SK-N-SH treated with all-trans-retinoic acid at 6 μM for 48 hours (cell line): ENCODE results near the gene NDUFS3.

ENCODE experiments used
- ATAC-seq: fragments of 200-7000 bp; cut with Tn5 transposase; 3 replicates; pipeline ENCODE4 v1.9.1; 2020; ENCODE audit warnings: mild to moderate bottlenecking, moderate library complexity
- ARNTL ChIP-seq: fragments of 450-650 bp; formaldehyde crosslinking; IDR thresholded peaks from 2 replicates; pipeline ENCODE4 v1.5.0; 2020; ENCODE audit warnings: low read depth, mild to moderate bottlenecking, moderate library complexity, borderline replicate concordance
- BACH2 ChIP-seq: fragments of 250-450 bp; sonication (Bioruptor Pico); IDR thresholded peaks from 2 replicates; pipeline ENCODE4 v1.9.0; 2021; ENCODE audit warnings: mild to moderate bottlenecking, borderline replicate concordance
- CREB5 ChIP-seq: fragments of 250-450 bp; sonication (Bioruptor Pico); IDR thresholded peaks from 2 replicates; pipeline ENCODE4 v1.5.1; 2020; ENCODE audit warnings: low read depth, mild to moderate bottlenecking, moderate library complexity
- CSDC2 ChIP-seq: fragments of 250-450 bp; sonication (Bioruptor Pico); IDR thresholded peaks from 2 replicates; pipeline ENCODE4 v1.5.0; 2020; ENCODE audit warnings: mild to moderate bottlenecking, moderate library complexity
- ESRRG ChIP-seq: fragments of 250-450 bp; sonication (Bioruptor Pico); IDR thresholded peaks from 2 replicates; pipeline ENCODE4 v1.6.1; 2021; ENCODE audit warnings: mild to moderate bottlenecking
- GLIS3 ChIP-seq: fragments of 250-450 bp; sonication (Bioruptor Pico); IDR thresholded peaks from 2 replicates; pipeline ENCODE4 v1.5.0; 2020; ENCODE audit warnings: mild to moderate bottlenecking, moderate library complexity
- ISL1 ChIP-seq: fragments of 250-450 bp; sonication (Bioruptor Pico); IDR thresholded peaks from 2 replicates; pipeline ENCODE4 v2.1.2; 2022; ENCODE audit warnings: mild to moderate bottlenecking, moderate library complexity
- OSR1 ChIP-seq: fragments of 250-450 bp; sonication (Bioruptor Pico); IDR thresholded peaks from 2 replicates; pipeline ENCODE4 v1.8.0; 2022; ENCODE audit warnings: moderate library complexity, mild to moderate bottlenecking, inconsistent platforms
- PATZ1 ChIP-seq: fragments of 250-450 bp; sonication (Bioruptor Pico); IDR thresholded peaks from 2 replicates; pipeline ENCODE4 v1.8.0; 2020; ENCODE audit warnings: mild to moderate bottlenecking, moderate library complexity, borderline replicate concordance
- POU6F1 ChIP-seq: fragments of 250-450 bp; sonication (Bioruptor Pico); IDR thresholded peaks from 2 replicates; pipeline ENCODE4 v1.8.0; 2021; ENCODE audit warnings: low read depth, mild to moderate bottlenecking, moderate library complexity, borderline replicate concordance
- PPARA ChIP-seq: fragments of 250-450 bp; sonication (Bioruptor Pico); IDR thresholded peaks from 2 replicates; pipeline ENCODE4 v1.5.0; 2020; ENCODE audit warnings: mild to moderate bottlenecking, borderline replicate concordance
- SNAI2 ChIP-seq: fragments of 250-450 bp; sonication (Bioruptor Pico); IDR thresholded peaks from 2 replicates; pipeline ENCODE4 v1.5.0; 2020; ENCODE audit warnings: mild to moderate bottlenecking, moderate library complexity
- TCF4 ChIP-seq: fragments of 250-450 bp; sonication (Bioruptor Pico); IDR thresholded peaks from 2 replicates; pipeline ENCODE4 v1.8.0; 2021; ENCODE audit warnings: mild to moderate bottlenecking, moderate library complexity, borderline replicate concordance
- TOX ChIP-seq: fragments of 250-450 bp; sonication (Bioruptor Pico); IDR thresholded peaks from 2 replicates; pipeline ENCODE4 v1.8.0; 2021; ENCODE audit warnings: mild to moderate bottlenecking, moderate library complexity, borderline replicate concordance
- TSHZ2 ChIP-seq: fragments of 250-450 bp; sonication (Bioruptor Pico); IDR thresholded peaks from 2 replicates; pipeline ENCODE4 v1.5.0; 2020; ENCODE audit warnings: mild to moderate bottlenecking, moderate library complexity
- ZC3H10 ChIP-seq: fragments of 250-450 bp; sonication (Bioruptor Pico); IDR thresholded peaks from 2 replicates; pipeline ENCODE4 v1.5.1; 2021; ENCODE audit warnings: mild to moderate bottlenecking, moderate library complexity
- ZFP3 ChIP-seq: fragments of 250-450 bp; sonication (Bioruptor Pico); IDR thresholded peaks from 2 replicates; pipeline ENCODE4 v1.5.0; 2020; ENCODE audit warnings: mild to moderate bottlenecking, moderate library complexity
- ZFP30 ChIP-seq: fragments of 450-650 bp; formaldehyde crosslinking; IDR thresholded peaks from 2 replicates; pipeline ENCODE4 v1.5.0; 2022; ENCODE audit warnings: mild to moderate bottlenecking, moderate library complexity
- ZNF565 ChIP-seq: fragments of 450-650 bp; formaldehyde crosslinking; conservative IDR thresholded peaks from 2 replicates; pipeline ENCODE4 v1.5.0; 2020; ENCODE audit warnings: low read depth, mild to moderate bottlenecking, moderate library complexity
- ZNF70 ChIP-seq: fragments of 450-650 bp; formaldehyde crosslinking; IDR thresholded peaks from 2 replicates; pipeline ENCODE4 v1.5.0; 2020; ENCODE audit warnings: mild to moderate bottlenecking, moderate library complexity
- ZNF8 ChIP-seq: fragments of 450-650 bp; formaldehyde crosslinking; IDR thresholded peaks from 2 replicates; pipeline ENCODE4 v1.5.0; 2020; ENCODE audit warnings: mild to moderate bottlenecking, moderate library complexity

Gene NDUFS3

GRCh38 chr11:47593492-47593933, 14.6 kb downstream of the NDUFS3 start:
- ATAC-seq = peak; percentile 9; the same call in 1 of the 3 replicates
- TF ChIP-seq CSDC2 (no peak), ARNTL (CRISPR knock-in tag) (no peak), ZFP3 (CRISPR knock-in tag) (no peak), PATZ1 (CRISPR knock-in tag) (no peak), OSR1 (CRISPR knock-in tag) (no peak), ISL1 (CRISPR knock-in tag) (no peak), ZC3H10 (no peak), BACH2 (CRISPR knock-in tag) (no peak), ZNF565 (CRISPR knock-in tag) (no peak), POU6F1 (CRISPR knock-in tag) (no peak), TOX (CRISPR knock-in tag) (no peak), TSHZ2 (no peak), SNAI2 (CRISPR knock-in tag) (no peak), ZFP30 (CRISPR knock-in tag) (no peak), ZNF70 (CRISPR knock-in tag) (no peak), PPARA (CRISPR knock-in tag) (no peak), GLIS3 (CRISPR knock-in tag) (no peak), ZNF8 (CRISPR knock-in tag) (no peak), CREB5 (CRISPR knock-in tag) (no peak)

- ATAC-seq = peak; percentile 70
- TF ChIP-seq ZNF8 (CRISPR knock-in tag) (no peak), PPARA (CRISPR knock-in tag) (no peak), ZNF565 (CRISPR knock-in tag) (no peak), POU6F1 (CRISPR knock-in tag) (no peak), ZFP30 (CRISPR knock-in tag) (no peak), ZC3H10 (no peak), TSHZ2 (no peak), BACH2 (CRISPR knock-in tag) (no peak), ZFP3 (CRISPR knock-in tag) (no peak), SNAI2 (CRISPR knock-in tag) (no peak), CSDC2 (no peak), TCF4 (CRISPR knock-in tag) (no peak), GLIS3 (CRISPR knock-in tag) (no peak), ESRRG (CRISPR knock-in tag) (no peak), CREB5 (CRISPR knock-in tag) (no peak)
These were observed 15.3 kb downstream of the NDUFS3 start, which contains the start of gene C1QTNF4 for GRCh38 chr11:47593934-47594855. C1QTNF4 (minus strand) TSS chr11:47594411; CDS start chr11:47590810, 3,601 bp downstream.
